HepG2 (cell line): ENCODE data around the gene SEC23IP. TPM values are rescaled to one million over a fixed set of nuclear protein-coding genes. Genes with fewer than 3 reads are reported as not detected.

Experiments
- ATAC-seq: fragments of 200-7000 bp; cut with Tn5 transposase; 3 replicates; pipeline ENCODE4 v1.9.1; 2020; ENCODE audit warnings: mild to moderate bottlenecking, moderate library complexity
- BruUV-seq: library from RNA; stranded (reverse); fragments of 400-500 nt; replicated peaks from 2 replicates; lab custom pipeline; 2021; lab: Mats Ljungman, UMichigan
- CTCF ChIA-PET: fragments of 300-600 bp; formaldehyde crosslinking; extraction: SDS; loops from one replicate; lab custom pipeline; 2021; ENCODE audit warnings: low total read pairs, inconsistent platforms, low intra/inter-chr PET ratio; lab: Yijun Ruan, JAX
- POLR2A ChIA-PET: fragments of 350-600 bp; sonication (Branson Sonifier 250); formaldehyde crosslinking; loops from one replicate; lab custom pipeline; 2020; ENCODE audit warnings: antibody characterized with exemption, inconsistent platforms; lab: Yijun Ruan, JAX
- DNase-seq: peaks from one replicate; pipeline ENCODE4 v3.0.0-alpha.2; 2015; ENCODE audit warnings: low spot score
- FAIRE-seq: peaks from 3 replicates; lab custom pipeline; 2011; peaks lifted over from hg19 to GRCh38; lab: Jason Lieb, UNC
- H2AFZ ChIP-seq: one replicate; pipeline ENCODE4 v1.6.1; 2011; ENCODE audit warnings: low read length, inconsistent platforms
- H3K27ac ChIP-seq: fragments of 300-600 bp; 3 replicates; pipeline ENCODE4 v1.8.0; 2011; ENCODE audit warnings: mixed run types, mild to moderate bottlenecking, mixed read lengths, low read length, inconsistent platforms; ENCODE audit not compliant: insufficient read depth; ENCODE audit errors: extremely low read length
- H3K27me3 ChIP-seq, 2 experiments: fragments of 200-600 bp in 1 of 2; 2 replicates in 1 of 2; 3 replicates in 1 of 2; pipeline versions ENCODE4 v1.6.0 to v1.8.0; 2011; ENCODE audit warnings: low read length in 2 of 2, mild to moderate bottlenecking in 2 of 2, moderate library complexity in 2 of 2, inconsistent platforms in 1 of 2; ENCODE audit not compliant: insufficient read depth in 2 of 2, control insufficient read depth in 1 of 2
- H3K36me3 ChIP-seq, 2 experiments: fragments of 200-600 bp in 1 of 2; replicated peaks in 1 of 2; 2 replicates in 1 of 2; 3 replicates in 1 of 2; pipeline versions ENCODE4 v1.5.1 to v1.8.0; 2011; ENCODE audit warnings: low read length in 2 of 2, inconsistent platforms in 1 of 2; ENCODE audit not compliant: insufficient read depth in 2 of 2, control insufficient read depth in 1 of 2
- H3K4me1 ChIP-seq: 2 replicates; pipeline ENCODE4 v1.5.1; 2012; ENCODE audit warnings: low read length, inconsistent platforms; ENCODE audit not compliant: insufficient read depth
- H3K4me2 ChIP-seq: 2 replicates; pipeline ENCODE4 v1.6.0; 2011; ENCODE audit warnings: low read depth, low read length, inconsistent platforms
- H3K4me3 ChIP-seq, 3 experiments: fragments of 200-600 bp in 1 of 3; sonication (generic), shearing (Covaris generic) in 1 of 3; replicated peaks in 1 of 3; 2 replicates each; pipeline ENCODE4 v1.5.1; 2011 to 2016; ENCODE audit warnings: low read length in 3 of 3, inconsistent platforms in 2 of 3, low read depth in 2 of 3, mild to moderate bottlenecking in 2 of 3, control low read depth in 1 of 3, mixed read lengths in 1 of 3; ENCODE audit not compliant: insufficient read depth in 1 of 3
- H3K79me2 ChIP-seq: one replicate; pipeline ENCODE4 v1.6.1; 2011; ENCODE audit warnings: low read length, inconsistent platforms; ENCODE audit not compliant: insufficient read depth
- H3K9ac ChIP-seq: 2 replicates; pipeline ENCODE4 v1.6.0; 2011; ENCODE audit warnings: mild to moderate bottlenecking, low read depth, low read length, inconsistent platforms; ENCODE audit not compliant: insufficient read depth
- H3K9me3 ChIP-seq: 2 replicates; pipeline ENCODE4 v1.5.1; 2012; ENCODE audit warnings: mild to moderate bottlenecking, low read length
- H4K20me1 ChIP-seq: 2 replicates; pipeline ENCODE4 v1.6.0; 2011; ENCODE audit warnings: inconsistent platforms, mild to moderate bottlenecking, low read length, moderate library complexity; ENCODE audit not compliant: insufficient read depth
- CREM ChIP-seq, 2 experiments: sonication (generic) in 1 of 2; formaldehyde crosslinking in 1 of 2; IDR thresholded peaks; 2 replicates each; pipeline versions ENCODE4 v1.4.0 to v1.6.1; 2016 to 2020; ENCODE audit warnings: antibody characterized with exemption in 1 of 2, mild to moderate bottlenecking in 1 of 2, missing genetic modification reagents in 1 of 2
- GABPA ChIP-seq, 2 experiments: IDR thresholded peaks; 2 replicates each; pipeline ENCODE4 v1.6.1; 2011 to 2016; ENCODE audit warnings: low read depth in 2 of 2, low read length in 1 of 2, missing biosample characterization in 1 of 2, missing genetic modification characterization in 1 of 2
- GATAD1 ChIP-seq: IDR thresholded peaks from 2 replicates; pipeline ENCODE4 v1.6.1; 2016; ENCODE audit warnings: missing genetic modification reagents, missing compliant biosample characterization
- HNF1B ChIP-seq: sonication (generic); formaldehyde crosslinking; IDR thresholded peaks from 2 replicates; pipeline ENCODE4 v1.5.1; 2020; ENCODE audit warnings: mild to moderate bottlenecking, moderate library complexity, missing genetic modification reagents
- KDM2A ChIP-seq: sonication (generic); formaldehyde crosslinking; IDR thresholded peaks from 2 replicates; pipeline ENCODE4 v1.4.0; 2020; ENCODE audit warnings: low read depth, missing genetic modification reagents, borderline replicate concordance
- MLLT10 ChIP-seq: sonication (generic); formaldehyde crosslinking; IDR thresholded peaks from 2 replicates; pipeline ENCODE4 v1.4.0; 2020; ENCODE audit warnings: missing genetic modification reagents
- MXD1 ChIP-seq: sonication (generic); formaldehyde crosslinking; IDR thresholded peaks from 2 replicates; pipeline ENCODE4 v1.4.0; 2020; ENCODE audit warnings: mild to moderate bottlenecking, missing genetic modification reagents
- SIN3A ChIP-seq: IDR thresholded peaks from 2 replicates; pipeline ENCODE4 v1.6.1; 2011; ENCODE audit warnings: low read depth, mild to moderate bottlenecking, control low read depth, low read length, borderline replicate concordance
- THRA ChIP-seq: sonication (generic); formaldehyde crosslinking; IDR thresholded peaks from 2 replicates; pipeline ENCODE4 v1.4.0; 2020; ENCODE audit warnings: missing genetic modification reagents, borderline replicate concordance
- TOE1 ChIP-seq: sonication (generic); formaldehyde crosslinking; IDR thresholded peaks from 2 replicates; pipeline ENCODE4 v1.4.0; 2020; ENCODE audit warnings: mild to moderate bottlenecking, missing genetic modification reagents
- ZBTB33 ChIP-seq: sonication (generic); formaldehyde crosslinking; IDR thresholded peaks from 2 replicates; pipeline ENCODE4 v1.4.0; 2020; ENCODE audit warnings: missing genetic modification reagents
- ZBTB7B ChIP-seq: sonication (generic); formaldehyde crosslinking; IDR thresholded peaks from 2 replicates; pipeline ENCODE4 v1.4.0; 2020; ENCODE audit warnings: missing genetic modification reagents
- ZNF232 ChIP-seq: sonication (generic); formaldehyde crosslinking; IDR thresholded peaks from 2 replicates; pipeline ENCODE4 v1.4.0; 2020; ENCODE audit warnings: missing genetic modification reagents, borderline replicate concordance
- ZNF564 ChIP-seq: sonication (generic); formaldehyde crosslinking; IDR thresholded peaks from 2 replicates; pipeline ENCODE4 v1.8.1; 2023; ENCODE audit warnings: mild to moderate bottlenecking, missing genetic modification reagents
- ZNF747 ChIP-seq: sonication (generic); formaldehyde crosslinking; IDR thresholded peaks from 2 replicates; pipeline ENCODE4 v1.8.1; 2023; ENCODE audit warnings: missing genetic modification reagents, mild to moderate bottlenecking, borderline replicate concordance
- ZNF839 ChIP-seq: sonication (generic); formaldehyde crosslinking; IDR thresholded peaks from 2 replicates; pipeline ENCODE4 v1.4.0; 2020; ENCODE audit warnings: missing genetic modification reagents, mild to moderate bottlenecking, borderline replicate concordance
- ZSCAN31 ChIP-seq: sonication (generic); formaldehyde crosslinking; IDR thresholded peaks from 2 replicates; pipeline ENCODE4 v1.5.0; 2020; ENCODE audit warnings: low read depth, mild to moderate bottlenecking, missing genetic modification reagents
- WGBS: methylation state at CpG from one replicate; pipeline ENCODE4 v1.1.6; 2017; ENCODE audit warnings: low lambda C conversion rate; 5-methylcytosine and 5-hydroxymethylcytosine counted together
- in situ Hi-C: cut with HindIII; loops from 2 replicates; pipeline ENCODE4 v1.10.0; 2017; ENCODE audit warnings: low pct_unique_long_range_greater_than_20kb; ENCODE audit not compliant: extremely low pct_ligation_motif_present
- intact Hi-C: fragments of 100-400 bp; cut with micrococcal nuclease; formaldehyde crosslinking; loops from one replicate; pipeline ENCODE4 v1.10.0; 2022; ENCODE audit not compliant: unreplicated experiment
- polyA plus RNA-seq, 8 experiments: library from polyadenylated mRNA; depleted of rRNA in 3 of 8; stranded (reverse) in 7 of 8; unstranded in 1 of 8; fragments of >200 nt; fragmentation: Illumina TruSeq in 4 of 8; extraction: Trizol in 4 of 8; gene quantifications; 2 replicates each; pipeline versions ENCODE4 v1.2.1 to v1.2.3, GENCODE V29; 2011 to 2016; ENCODE audit warnings: low read depth in 4 of 8, missing spikeins in 1 of 8, mixed read lengths in 1 of 8; ENCODE audit not compliant: insufficient read depth in 1 of 8
- total RNA-seq, 5 experiments: library from RNA; depleted of rRNA; stranded (reverse); fragments of >200 nt; fragmentation: Illumina TruSeq; extraction: Trizol; gene quantifications; 2 replicates each; pipeline ENCODE4 v1.2.3, GENCODE V29; 2016; ENCODE audit warnings: low read depth in 1 of 5

The SEC23IP gene
- total and polyA plus RNA-seq, 2 of the 13 experiments (the other 11 are each of a cell fraction or from before 2014, with no cell fraction given), result 32.3 to 57.7 TPM

- Histone ChIP-seq H2AFZ (no peak overlapping the region), H3K27me3 (no peaks in the 10 kb centered on the region; a peak in 1 of 5 replicates), H3K79me2 (peaks cover 54% of the 10 kb centered on the region), H3K4me1 (peaks cover 41% of the 10 kb centered on the region), H3K4me3 (peak overlapping the region; percentile 79 to 98 (median 85)), H3K4me2 (peak overlapping the region; percentile 89), H3K9me3 (no peaks in the 10 kb centered on the region), H3K36me3 (no peaks in the 10 kb centered on the region), H4K20me1 (peaks cover 9% of the 10 kb centered on the region; the same call in 1 of the 2 replicates), H3K27ac (peak overlapping the region; percentile 88), H3K9ac (peak overlapping the region; percentile 92)
- no peak for DNase-seq
- no peak for FAIRE-seq
- ATAC-seq, result peak; percentile 68
- CTCF ChIA-PET, result no interaction called here
- POLR2A ChIA-PET, result interaction anchor here (1.3 to 4.0 kb wide), 8 partner anchors 9 to 221 kb away, joined by 4 to 79 read pairs (median 15); partner anchors contain the start of genes BAG3, INPP5F and SEC23IP
- intact Hi-C loops (loop anchor here (2.0 to 5.0 kb wide), 2 partner anchors 21 to 555 kb away; partner anchors contain the start of gene SEC23IP), in situ Hi-C loops (no loop called here)
- BruUV-seq, result no TSS peak
- 0% methylated on average over 8 of the region's 56 CpGs for WGBS
- TF ChIP-seq MXD1, result peak; percentile 40; the same call in 1 of the 2 replicates
- no peak for TF ChIP-seq GABPA (IDR thresholded peaks at IDR 0.05; ENCODE audit: low read depth, low read length)
- TF ChIP-seq GABPA (CRISPR knock-in tag; IDR thresholded peaks at IDR 0.05; ENCODE audit: low read depth), result peak; percentile 75
- TF ChIP-seq ZNF839 (CRISPR knock-in tag), result no peak
- TF ChIP-seq CREM (IDR thresholded peaks at IDR 0.05), result no peak
- no peak for TF ChIP-seq CREM (CRISPR knock-in tag; IDR thresholded peaks at IDR 0.05)
- TF ChIP-seq ZBTB33 (CRISPR knock-in tag), result no peak
- no peak for TF ChIP-seq GATAD1 (CRISPR knock-in tag)
- TF ChIP-seq ZNF232 (CRISPR knock-in tag), result peak; percentile 32; the same call in 1 of the 2 replicates
- TF ChIP-seq HNF1B, result peak; percentile 68; the same call in 1 of the 2 replicates
- peak; percentile 62 for TF ChIP-seq KDM2A
- TF ChIP-seq MLLT10 (CRISPR knock-in tag), result no peak
- peak; percentile 58; the same call in 1 of the 2 replicates for TF ChIP-seq SIN3A
- no peak; the same call in 1 of the 2 replicates for TF ChIP-seq ZBTB7B (CRISPR knock-in tag)
- TF ChIP-seq THRA (CRISPR knock-in tag), result no peak
- no peak for TF ChIP-seq ZNF564 (CRISPR knock-in tag)
- no peak for TF ChIP-seq ZNF747 (CRISPR knock-in tag)
- no peak for TF ChIP-seq TOE1 (CRISPR knock-in tag)
- TF ChIP-seq ZSCAN31, result no peak
Observed at GRCh38 chr10:119871881-119872609, 20.5 kb upstream of the SEC23IP start.
